MG63 (cell line): ENCODE results near the gene PGF. TPM values are rescaled to one million over a fixed set of nuclear protein-coding genes. Genes with fewer than 3 reads are reported as not detected.

Experiments used
- DNase-seq: peaks from one replicate; pipeline ENCODE4 v3.0.0-alpha.2; 2020
- H3K27me3 ChIP-seq: fragments of 250-450 bp; sonication (Bioruptor Pico); 2 replicates; pipeline ENCODE4 v1.5.1; 2020; ENCODE audit warnings: mild to moderate bottlenecking, moderate library complexity
- H3K36me3 ChIP-seq: fragments of 250-450 bp; sonication (Bioruptor Pico); 2 replicates; pipeline ENCODE4 v1.5.1; 2020; ENCODE audit warnings: mild to moderate bottlenecking, moderate library complexity
- H3K4me3 ChIP-seq: fragments of 250-450 bp; sonication (Bioruptor Pico); 2 replicates; pipeline ENCODE4 v1.5.1; 2020; ENCODE audit warnings: mild to moderate bottlenecking, moderate library complexity
- H3K9me3 ChIP-seq: fragments of 250-450 bp; sonication (Bioruptor Pico); 2 replicates; pipeline ENCODE4 v1.5.1; 2020; ENCODE audit warnings: mild to moderate bottlenecking, moderate library complexity
- total RNA-seq: library from RNA; depleted of rRNA; stranded (reverse); fragments of >200 nt; shearing (Covaris generic); gene quantifications from 2 replicates; pipeline ENCODE4 v1.2.3, GENCODE V29; 2014; ENCODE audit warnings: low replicate concordance

The PGF gene
- total RNA-seq, 1 experiment from 2014 or later: 49.2 TPM

DNA sequence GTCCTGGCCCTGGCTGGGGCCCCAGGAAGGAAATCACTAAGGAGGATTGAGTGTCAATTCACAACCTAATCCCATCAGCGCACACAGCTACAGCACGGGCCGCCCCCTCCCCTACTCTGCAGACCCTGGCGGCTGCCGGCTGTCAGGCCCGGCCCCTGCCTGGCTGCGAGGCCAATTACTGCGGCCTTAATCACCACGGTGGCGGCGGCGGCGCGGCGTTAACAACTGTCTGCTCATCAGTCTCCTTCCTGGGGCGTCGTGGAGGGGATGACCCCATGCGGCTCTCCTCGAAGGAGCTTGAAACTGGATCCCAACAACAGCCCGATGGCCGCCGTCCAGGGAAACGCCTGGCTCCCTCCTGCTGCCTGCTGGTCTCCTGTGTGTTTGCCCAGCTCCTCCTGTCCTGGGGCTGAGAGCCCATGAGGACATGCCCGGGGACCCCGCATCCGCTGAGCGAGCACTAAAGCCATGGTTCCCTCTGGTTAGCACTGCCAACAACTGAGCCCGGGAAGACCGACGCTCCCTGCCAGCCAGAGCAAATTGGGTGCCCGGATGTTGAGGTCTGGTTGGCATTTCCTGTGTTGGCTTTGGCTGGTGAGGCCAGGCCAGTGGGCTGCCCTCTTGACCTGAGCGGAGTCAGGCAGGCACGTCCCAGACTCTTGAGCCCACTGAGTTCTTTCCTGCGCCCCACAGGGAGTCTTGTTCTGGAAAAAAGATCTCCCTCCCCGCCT lies 25.5 kb upstream of the PGF start:
- Histone ChIP-seq H3K27me3 (no peaks in the 10 kb centered on the region), H3K36me3 (no peaks in the 10 kb centered on the region), H3K9me3 (no peaks in the 10 kb centered on the region), H3K4me3 (no peak overlapping the region)
- peak; percentile 97 for DNase-seq

DNA sequence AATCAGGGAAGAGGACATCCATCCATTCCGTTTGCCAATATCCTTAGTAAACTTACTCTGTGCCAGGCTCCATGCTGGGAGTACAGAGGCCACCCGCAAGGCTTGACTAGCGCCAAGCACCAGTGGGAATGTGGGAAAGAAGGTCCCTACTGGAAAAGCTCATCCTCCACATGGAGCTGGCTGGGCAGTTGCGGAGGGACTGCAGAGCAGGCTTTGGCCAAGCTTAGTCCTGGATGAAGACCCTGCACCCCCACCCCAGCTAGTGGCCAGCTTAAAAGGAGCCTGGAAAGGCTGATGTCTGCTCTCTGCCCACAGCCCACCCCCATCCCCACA lies 25.0 kb upstream of the PGF start:
- H3K36me3 ChIP-seq: no peaks in the 10 kb centered on the region
- no peaks in the 10 kb centered on the region for H3K27me3 ChIP-seq
- no peaks in the 10 kb centered on the region for H3K9me3 ChIP-seq
- H3K4me3 ChIP-seq: no peak overlapping the region
- peak; percentile 79 for DNase-seq

DNA sequence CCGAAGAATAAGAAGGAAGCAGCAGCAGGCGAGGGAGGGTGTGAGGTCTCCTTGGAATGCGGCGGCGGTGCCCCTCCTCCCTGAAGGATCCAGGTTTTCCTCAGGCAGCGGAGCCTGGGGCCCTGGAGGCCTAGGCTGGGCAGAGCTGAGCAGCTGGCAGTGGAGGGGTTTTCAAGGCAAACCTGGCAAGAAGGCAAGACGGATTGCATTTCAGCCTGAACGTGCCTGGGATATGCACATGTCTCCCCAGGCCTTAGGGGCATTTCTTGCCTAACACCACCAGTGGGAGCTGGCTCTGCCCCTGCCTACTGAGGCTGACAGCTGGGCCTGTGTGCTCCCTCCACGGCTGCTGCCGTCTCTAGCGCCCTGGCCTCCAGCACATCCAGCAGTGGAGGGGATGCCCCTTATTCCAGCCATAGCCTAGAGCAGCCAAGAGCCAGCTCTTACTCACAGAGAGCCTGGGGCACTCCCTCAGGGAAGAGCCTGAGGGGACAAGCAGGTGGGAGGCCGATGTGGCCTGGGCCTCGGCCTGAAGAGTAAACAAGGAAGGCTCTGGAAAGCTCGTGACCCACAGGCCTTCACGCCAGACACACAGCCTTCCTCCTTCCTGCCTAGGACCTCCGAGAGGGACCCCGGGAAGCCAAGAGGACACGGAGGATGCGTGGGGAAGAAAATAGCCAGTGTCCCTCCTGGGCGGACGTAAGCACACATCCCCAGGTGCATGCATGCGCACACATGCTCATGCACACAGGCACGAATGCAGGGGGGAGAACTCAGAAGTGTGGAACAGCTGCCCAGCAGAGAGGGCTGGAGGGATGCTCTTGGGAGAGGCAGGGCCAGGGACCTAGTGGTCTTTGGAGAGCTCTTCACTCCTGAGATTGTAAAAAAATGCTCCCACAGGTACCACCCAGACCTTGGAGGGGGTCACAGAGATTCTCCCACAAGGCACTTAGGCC lies 24.3 kb upstream of the PGF start:
- Histone ChIP-seq H3K4me3 (no peak overlapping the region), H3K27me3 (no peaks in the 10 kb centered on the region), H3K9me3 (no peaks in the 10 kb centered on the region), H3K36me3 (no peaks in the 10 kb centered on the region)
- DNase-seq: peak; percentile 87

DNA sequence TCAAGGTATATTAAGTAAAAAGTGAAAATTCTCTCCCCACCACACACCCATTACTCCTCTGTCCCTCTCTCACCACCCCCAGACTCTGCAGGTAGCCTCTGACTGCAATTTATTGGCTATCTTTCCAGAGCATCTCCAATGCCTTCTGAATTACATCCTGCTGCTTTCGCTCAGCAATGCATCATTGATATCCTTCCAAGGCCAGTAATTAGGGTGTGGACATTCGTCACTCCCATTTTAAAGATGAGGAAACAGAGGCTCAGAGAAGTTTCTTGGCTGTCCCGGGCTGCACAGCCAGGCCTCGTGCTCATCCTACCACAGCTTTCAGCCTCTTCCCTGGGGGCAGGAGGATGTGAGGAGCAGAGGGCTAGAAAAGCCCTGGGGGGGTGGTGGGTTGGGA lies 23.6 kb upstream of the PGF start:
- Histone ChIP-seq H3K4me3 (no peak overlapping the region), H3K9me3 (no peaks in the 10 kb centered on the region), H3K27me3 (no peaks in the 10 kb centered on the region), H3K36me3 (no peaks in the 10 kb centered on the region)
- DNase-seq: no peak

DNA sequence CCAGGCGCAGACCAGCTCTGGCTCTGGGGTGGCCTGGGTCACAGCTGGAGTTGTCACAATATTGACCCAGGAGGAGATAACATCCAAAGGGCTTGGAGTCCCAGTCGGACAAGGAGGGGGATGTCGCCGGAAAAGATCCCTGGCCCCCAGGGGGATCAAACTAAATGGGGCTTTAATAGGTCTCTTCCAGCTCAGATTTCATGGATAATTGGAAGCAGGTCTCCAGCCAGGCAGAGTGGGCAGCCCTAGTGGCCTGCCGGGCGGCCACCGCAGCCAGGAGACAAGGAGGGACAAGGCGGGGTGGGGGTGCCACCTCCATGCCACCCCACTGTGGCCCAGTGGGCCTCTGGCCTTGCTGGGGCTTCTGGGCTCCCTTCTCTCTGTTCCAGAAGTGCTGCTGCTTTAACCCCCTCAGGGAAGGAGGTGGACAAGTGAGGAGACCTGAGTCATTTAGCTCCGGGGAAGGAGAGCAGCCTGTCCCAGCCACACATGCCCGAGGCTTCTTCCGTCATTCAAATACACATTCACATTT lies 23.1 kb upstream of the PGF start:
- Histone ChIP-seq H3K36me3 (no peaks in the 10 kb centered on the region), H3K4me3 (no peak overlapping the region), H3K27me3 (no peaks in the 10 kb centered on the region), H3K9me3 (no peaks in the 10 kb centered on the region)
- no peak for DNase-seq

DNA sequence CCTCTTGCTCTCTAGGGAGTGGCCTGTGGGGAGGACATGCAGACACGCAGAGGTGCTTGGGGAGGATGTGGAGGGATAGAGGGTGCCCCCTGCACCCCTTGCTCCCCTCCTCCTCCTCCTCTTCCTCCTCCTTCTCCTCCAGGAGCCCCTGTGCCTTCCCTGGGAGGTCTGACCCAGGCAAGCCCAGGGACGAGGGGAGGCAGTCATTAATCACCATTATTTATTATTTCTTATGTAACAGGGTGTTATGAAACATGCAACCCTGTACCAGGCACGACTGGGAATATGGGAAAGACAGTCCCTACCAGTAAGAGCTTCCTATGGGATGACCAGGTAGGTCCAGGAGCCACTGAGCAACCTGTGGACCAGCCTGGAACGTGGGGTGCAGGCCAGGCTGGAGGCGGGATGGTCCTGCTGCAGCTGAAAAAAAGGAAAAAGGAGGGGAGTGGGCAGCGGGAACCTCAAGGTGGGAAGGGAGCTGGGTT lies 22.5 kb upstream of the PGF start:
- DNase-seq: no peak
- Histone ChIP-seq H3K27me3 (no peaks in the 10 kb centered on the region), H3K36me3 (no peaks in the 10 kb centered on the region), H3K4me3 (no peak overlapping the region), H3K9me3 (no peaks in the 10 kb centered on the region)

DNA sequence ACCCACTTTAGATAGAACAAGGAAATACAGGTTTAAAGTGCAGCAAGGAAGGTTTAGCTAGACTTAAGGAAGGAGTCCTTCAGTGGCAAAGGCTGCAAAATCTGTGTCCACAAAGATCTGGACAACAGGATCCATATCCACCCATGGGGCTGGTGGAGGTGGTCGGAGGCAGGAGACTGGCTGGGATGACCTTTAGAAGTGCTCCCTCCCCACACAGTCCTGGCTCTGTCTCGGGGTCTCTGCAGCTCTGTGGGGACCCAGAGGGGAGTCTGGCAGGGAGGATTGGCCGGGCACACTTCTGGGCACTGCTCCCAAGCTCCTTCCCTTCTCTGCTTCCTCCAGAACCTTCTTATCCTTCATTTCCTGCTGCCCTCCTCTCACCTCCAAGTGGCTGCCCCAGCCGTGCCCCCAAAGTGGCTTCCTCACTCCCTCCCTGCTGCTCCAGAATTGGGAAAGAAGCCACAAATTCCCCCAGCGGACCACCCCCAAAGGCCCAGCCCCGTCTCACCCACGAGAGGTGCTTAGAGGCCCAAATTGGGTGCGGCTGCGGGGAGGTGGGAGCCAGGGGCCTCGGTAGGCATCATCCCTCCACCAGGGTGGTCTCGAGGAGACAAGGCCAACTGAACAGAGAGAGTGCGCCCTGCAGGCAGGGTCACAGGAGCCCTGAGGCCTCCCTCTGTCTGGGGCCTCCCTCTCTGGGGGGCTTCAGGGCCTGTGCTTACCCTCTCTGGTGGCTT lies 21.9 kb upstream of the PGF start:
- no peaks in the 10 kb centered on the region for H3K9me3 ChIP-seq
- no peaks in the 10 kb centered on the region for H3K36me3 ChIP-seq
- H3K27me3 ChIP-seq: no peaks in the 10 kb centered on the region
- no peak for DNase-seq
- no peak overlapping the region for H3K4me3 ChIP-seq

DNA sequence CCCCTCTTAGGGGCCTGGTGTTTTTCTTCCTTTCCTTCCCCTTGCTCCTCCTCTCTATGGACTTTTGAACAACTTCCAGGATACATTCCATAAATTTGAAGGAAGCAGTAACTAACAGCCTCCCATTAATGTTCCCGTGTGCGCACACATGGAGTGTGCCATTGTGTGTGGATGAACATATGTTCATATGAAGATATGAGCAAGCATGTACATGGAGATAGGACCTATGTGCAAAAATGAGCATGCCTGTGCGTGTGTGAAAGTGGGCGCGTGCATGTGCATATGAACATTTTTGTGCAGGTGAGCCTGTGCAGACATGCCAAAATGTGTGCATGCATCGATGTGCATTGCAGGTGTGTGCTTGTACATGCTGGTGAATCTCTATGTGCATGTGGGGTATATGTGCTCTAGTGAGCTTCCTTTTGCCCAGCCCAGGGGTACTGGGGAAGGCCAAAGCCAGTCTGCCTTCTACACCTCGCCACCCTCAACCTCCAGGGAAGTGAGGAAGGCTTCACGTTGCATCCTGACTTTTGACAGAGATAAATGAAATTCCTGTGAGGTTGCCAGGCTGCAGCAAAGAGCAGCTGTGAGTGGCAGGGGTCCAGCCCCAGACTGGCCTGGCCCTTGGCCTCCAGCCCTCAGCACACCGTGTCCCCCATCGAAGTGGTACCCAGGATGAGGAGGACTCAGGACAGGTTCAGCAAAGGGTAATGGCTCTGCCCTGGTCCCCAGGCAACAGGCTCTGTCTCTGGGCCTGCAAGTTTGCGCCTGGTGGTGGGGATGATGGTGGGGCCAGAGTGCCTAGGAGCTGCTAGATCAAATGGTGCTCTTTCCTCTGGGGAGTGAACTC lies 21.1 kb upstream of the PGF start:
- Histone ChIP-seq H3K9me3 (no peaks in the 10 kb centered on the region), H3K36me3 (no peaks in the 10 kb centered on the region), H3K27me3 (no peaks in the 10 kb centered on the region), H3K4me3 (no peak overlapping the region)
- DNase-seq: no peak

DNA sequence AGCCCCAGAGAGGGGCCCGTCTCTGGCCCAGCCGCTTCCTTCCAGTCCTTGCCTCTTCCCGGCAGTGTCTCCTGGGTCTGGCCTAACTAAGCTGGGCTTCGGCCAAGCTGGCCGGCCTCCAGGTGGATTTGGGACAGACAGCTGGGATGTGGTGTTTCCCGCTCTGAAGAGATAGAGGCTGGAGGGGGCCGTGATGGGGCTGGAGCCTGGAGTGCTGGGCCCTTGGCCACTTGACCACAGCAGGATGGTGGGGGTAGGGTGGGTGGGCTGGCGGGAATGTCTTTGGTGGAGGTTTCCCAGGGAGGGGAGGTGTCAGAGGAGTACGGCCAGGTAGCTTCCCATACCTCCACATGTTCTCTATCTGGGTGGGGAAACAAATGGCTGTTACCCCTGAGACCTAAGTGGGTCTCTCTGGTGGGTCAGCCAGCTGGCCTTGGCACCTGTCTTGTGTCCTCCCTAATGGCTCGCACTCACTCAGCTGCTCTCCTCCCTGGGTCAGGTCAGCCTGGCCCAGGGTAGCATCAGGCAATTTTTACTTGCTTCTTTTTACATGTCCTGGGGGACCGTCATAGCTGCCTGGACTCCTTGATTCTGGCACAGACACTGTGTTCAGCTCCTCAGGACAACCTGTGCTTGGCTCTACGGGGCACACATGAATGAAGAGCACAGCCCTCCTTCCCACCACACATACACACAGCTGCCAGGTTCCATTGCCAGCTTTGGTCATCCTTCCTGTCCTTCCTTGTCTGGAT lies 19.8 kb upstream of the PGF start:
- no peak overlapping the region for H3K4me3 ChIP-seq
- H3K9me3 ChIP-seq: no peaks in the 10 kb centered on the region
- DNase-seq: no peak

DNA sequence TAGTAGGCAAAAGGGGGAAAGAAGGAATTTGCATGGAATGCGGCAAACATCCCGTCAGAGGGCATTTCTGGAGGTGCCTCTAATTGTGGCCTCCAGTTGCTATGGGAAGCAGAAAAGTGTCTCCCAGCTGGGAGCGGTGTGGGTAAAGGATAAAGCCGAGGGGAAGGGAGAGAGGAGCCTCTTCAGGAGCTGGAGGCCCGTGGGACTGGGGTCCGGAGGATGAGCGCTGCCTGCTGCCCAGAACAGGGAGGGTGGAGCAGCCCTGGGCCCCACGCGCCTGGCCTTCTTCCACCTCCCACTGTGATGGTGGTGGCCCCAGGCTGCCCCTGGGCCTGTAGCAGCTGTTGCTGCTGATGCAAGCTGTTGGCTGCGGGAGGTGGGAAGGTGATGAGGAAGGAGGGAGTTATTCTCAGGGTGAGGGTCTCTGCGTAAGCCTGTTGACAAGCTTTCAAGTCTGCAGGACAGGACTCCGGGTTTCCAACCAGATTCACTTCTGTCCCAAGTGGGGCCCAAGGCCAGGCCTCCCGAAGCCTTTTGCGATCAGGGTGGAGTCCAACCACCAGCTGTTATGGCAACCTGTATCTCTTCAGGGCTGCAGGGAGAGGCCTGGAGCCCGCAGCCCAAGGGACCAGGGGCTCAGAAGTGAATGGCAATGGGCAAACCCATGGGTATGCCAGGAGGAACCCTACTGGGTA lies 19.1 kb upstream of the PGF start:
- no peaks in the 10 kb centered on the region for H3K36me3 ChIP-seq
- no peak for DNase-seq

More for the DNA sequence above, 19.8 kb upstream of the PGF start:
- Histone ChIP-seq H3K36me3 (no peaks in the 10 kb centered on the region), H3K27me3 (no peaks in the 10 kb centered on the region)

DNA sequence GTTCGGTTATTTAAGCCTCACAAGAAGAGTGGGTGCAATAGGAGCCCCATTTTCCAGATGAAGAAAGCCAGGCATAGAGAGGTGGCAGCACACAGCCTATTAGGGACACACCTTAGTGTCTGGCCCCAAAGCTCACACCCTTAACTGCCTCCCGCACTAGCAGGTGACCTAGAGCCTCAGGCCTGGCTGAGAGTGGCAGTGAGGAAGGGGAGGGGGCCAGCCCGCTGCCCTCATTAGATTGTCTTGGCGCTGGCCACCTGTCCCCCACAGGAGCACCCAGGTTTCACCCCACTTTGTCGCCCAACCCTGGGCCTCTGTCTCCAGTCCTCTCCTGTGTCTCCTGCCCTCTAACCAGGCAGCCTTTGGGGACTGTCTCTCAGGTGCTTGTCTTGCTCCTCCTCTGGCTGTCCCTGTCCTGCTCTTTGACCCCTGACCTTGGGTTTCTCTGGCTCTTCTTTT lies 18.5 kb upstream of the PGF start:
- Histone ChIP-seq H3K27me3 (no peaks in the 10 kb centered on the region), H3K4me3 (no peak overlapping the region), H3K9me3 (no peaks in the 10 kb centered on the region), H3K36me3 (no peaks in the 10 kb centered on the region)
- DNase-seq: no peak

More for the DNA sequence above, 19.1 kb upstream of the PGF start:
- Histone ChIP-seq H3K27me3 (no peaks in the 10 kb centered on the region), H3K9me3 (no peaks in the 10 kb centered on the region), H3K4me3 (no peak overlapping the region)

DNA sequence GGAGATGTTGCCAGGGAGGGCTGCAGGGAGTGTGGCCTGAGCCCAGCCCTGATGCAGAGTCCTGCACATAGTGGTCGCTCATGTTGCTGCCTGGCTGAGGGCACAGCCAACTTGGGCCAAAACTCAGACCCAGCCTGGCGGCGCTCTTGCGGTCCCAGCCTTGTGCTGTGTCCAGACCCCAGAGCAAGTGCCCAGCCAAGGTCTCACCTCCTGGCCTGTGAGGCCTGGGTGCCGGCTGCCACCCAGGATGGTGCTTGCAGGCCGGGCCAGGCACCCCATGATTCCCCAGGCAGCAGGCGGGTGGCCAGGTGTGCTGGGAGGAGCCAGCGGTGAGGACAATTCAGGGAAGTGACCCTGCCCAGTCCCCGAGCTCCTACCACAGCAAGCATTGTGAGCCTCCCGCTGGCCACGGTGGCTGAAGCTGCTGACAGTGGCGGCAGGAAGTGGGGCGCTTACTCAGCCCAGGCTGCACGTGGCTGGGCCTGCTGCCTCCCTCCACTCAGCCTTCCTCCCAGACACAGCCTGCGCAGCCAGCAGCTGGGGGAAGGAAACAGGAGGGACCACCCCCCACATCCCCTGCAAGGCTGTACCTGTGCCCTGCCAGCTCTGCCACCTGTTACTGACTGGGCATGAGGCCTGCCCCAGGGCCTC lies 17.7 kb upstream of the PGF start:
- Histone ChIP-seq H3K4me3 (no peak overlapping the region), H3K9me3 (no peaks in the 10 kb centered on the region), H3K36me3 (no peaks in the 10 kb centered on the region), H3K27me3 (no peaks in the 10 kb centered on the region)
- no peak for DNase-seq

DNA sequence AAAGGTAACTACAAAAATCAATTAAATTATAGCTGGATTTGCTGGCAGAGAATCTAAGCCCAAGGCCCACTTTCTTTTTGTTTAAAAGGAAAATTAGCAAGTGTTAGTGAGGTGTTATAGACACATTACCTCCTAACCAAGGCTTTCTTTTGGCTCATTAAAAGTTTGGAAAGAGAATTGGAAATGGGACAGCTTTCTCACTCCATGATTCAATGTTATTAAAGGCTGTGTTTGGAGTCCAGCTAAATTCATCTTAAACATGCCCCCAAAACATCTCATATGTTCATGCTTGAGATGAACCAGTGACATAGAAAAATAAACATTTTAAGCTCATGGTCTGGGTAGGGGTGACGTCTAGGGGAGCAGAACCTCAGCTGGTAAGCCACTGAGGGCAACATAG lies 13.4 kb upstream of the PGF start:
- Histone ChIP-seq H3K27me3 (no peaks in the 10 kb centered on the region), H3K4me3 (no peak overlapping the region), H3K9me3 (no peaks in the 10 kb centered on the region), H3K36me3 (no peaks in the 10 kb centered on the region)
- no peak for DNase-seq

DNA sequence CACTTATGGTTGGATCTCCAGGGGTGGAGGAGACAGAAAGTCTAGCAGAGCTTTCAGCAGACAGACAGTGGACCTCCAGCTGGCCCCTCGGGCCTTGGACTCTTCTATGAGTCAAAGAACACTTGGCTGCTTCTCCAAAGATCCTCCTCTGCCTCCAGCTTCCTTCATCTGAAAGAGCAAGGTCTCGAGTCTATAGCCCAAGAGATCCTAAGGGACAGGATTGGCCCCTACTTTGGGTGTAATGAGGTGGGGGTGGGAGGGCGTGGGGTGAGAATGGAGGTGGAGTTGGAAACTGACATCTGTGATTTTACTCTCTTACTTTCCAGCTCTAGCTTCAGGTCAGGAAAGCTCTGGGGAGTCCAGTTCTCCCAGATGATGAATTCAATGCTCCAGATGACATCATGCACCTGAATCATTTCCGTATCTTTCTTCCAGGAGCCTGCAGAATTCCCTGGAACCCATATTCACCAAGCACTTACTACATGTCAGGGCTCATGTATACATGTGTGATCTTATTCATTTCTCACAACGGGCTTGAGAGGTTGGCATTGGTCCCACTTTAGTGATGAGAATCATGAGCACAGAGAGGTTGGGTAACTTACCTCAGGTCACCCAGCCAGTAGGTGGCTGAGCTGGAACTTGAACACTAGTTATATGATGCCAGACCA lies 10.2 kb upstream of the PGF start:
- Histone ChIP-seq H3K9me3 (no peaks in the 10 kb centered on the region), H3K27me3 (no peaks in the 10 kb centered on the region), H3K4me3 (no peak overlapping the region), H3K36me3 (no peaks in the 10 kb centered on the region)
- peak; percentile 26 for DNase-seq
